ENCODE data around the gene C5. TPM values are rescaled to one million over a fixed set of nuclear protein-coding genes. Genes with fewer than 3 reads are reported as not detected.

The C5 gene
- total RNA-seq, 2 donors from 2014 or later, result 8.3 to 12.2 TPM

- Histone ChIP-seq H3K9me3 (no peaks in the 10 kb centered on the region), H3K27ac (peak overlapping the region; percentile 90 to 97), H3K27me3 (replicated peaks; ENCODE audit: insufficient read depth) (no peaks in the 10 kb centered on the region), H3K4me3 (peak overlapping the region; percentile 16), H3K36me3 (no peaks in the 10 kb centered on the region), H3K4me1 (ENCODE audit: control insufficient read depth in 1 of 2, low read depth in 2 of 2) (peaks cover 8 to 30% of the 10 kb centered on the region in 2 donors)
- DNase-seq (ENCODE audit: low spot score) (no peak), ATAC-seq (ENCODE audit: insufficient number of reproducible peaks, low FRiP score, low read depth) (peak; percentile 61)
- no peak for TF ChIP-seq CTCF (IDR thresholded peaks at IDR 0.05)
Measured at GRCh38 chr9:120966013-120966369, 84.1 kb downstream of the C5 start.

GRCh38 chr9:120965344-120966012, 84.6 kb downstream of the C5 start:
- H3K4me3 ChIP-seq, result peak overlapping the region; percentile 16
- no peaks in the 10 kb centered on the region for H3K9me3 ChIP-seq
- DNase-seq (ENCODE audit: low spot score), result no peak
- H3K36me3 ChIP-seq, result no peaks in the 10 kb centered on the region
- peak overlapping the region; percentile 90 to 97 for H3K27ac ChIP-seq
- H3K27me3 ChIP-seq (replicated peaks; ENCODE audit: insufficient read depth), result no peaks in the 10 kb centered on the region
- H3K4me1 ChIP-seq (ENCODE audit: control insufficient read depth in 1 of 2, low read depth in 2 of 2), result peaks cover 8 to 29% of the 10 kb centered on the region in 2 donors
- ATAC-seq (ENCODE audit: insufficient number of reproducible peaks, low FRiP score, low read depth), result peak; percentile 75
- TF ChIP-seq CTCF (IDR thresholded peaks at IDR 0.05), result no peak

GRCh38 chr9:120961936-120962335, 88.1 kb downstream of the C5 start:
- no peaks in the 10 kb centered on the region for H3K36me3 ChIP-seq
- H3K9me3 ChIP-seq, result no peaks in the 10 kb centered on the region
- no peak for DNase-seq (ENCODE audit: low spot score)
- H3K4me1 ChIP-seq (ENCODE audit: control insufficient read depth in 1 of 2, low read depth in 2 of 2), result peaks cover 8 to 20% of the 10 kb centered on the region in 2 donors
- no peak for ATAC-seq (ENCODE audit: insufficient number of reproducible peaks, low FRiP score, low read depth)
- no peak overlapping the region for H3K4me3 ChIP-seq
- no peak for TF ChIP-seq CTCF (IDR thresholded peaks at IDR 0.05)
- no peaks in the 10 kb centered on the region for H3K27me3 ChIP-seq (replicated peaks; ENCODE audit: insufficient read depth)
- no peak overlapping the region for H3K27ac ChIP-seq

- Histone ChIP-seq H3K27ac (no peak overlapping the region), H3K4me3 (no peak overlapping the region), H3K4me1 (ENCODE audit: control insufficient read depth in 1 of 2, low read depth in 2 of 2) (peaks cover 0 to under 1% of the 10 kb centered on the region in 2 donors), H3K9me3 (no peaks in the 10 kb centered on the region), H3K36me3 (no peaks in the 10 kb centered on the region), H3K27me3 (replicated peaks; ENCODE audit: insufficient read depth) (no peaks in the 10 kb centered on the region)
- no peak for ATAC-seq (ENCODE audit: insufficient number of reproducible peaks, low FRiP score, low read depth)
- DNase-seq (ENCODE audit: low spot score), result no peak
- no peak for TF ChIP-seq CTCF (IDR thresholded peaks at IDR 0.05)
Measured at GRCh38 chr9:120960001-120960400, 90.1 kb downstream of the C5 start.

- ATAC-seq (ENCODE audit: insufficient number of reproducible peaks, low FRiP score, low read depth) (no peak), DNase-seq (ENCODE audit: low spot score) (no peak)
- Histone ChIP-seq H3K36me3 (no peaks in the 10 kb centered on the region), H3K27ac (no peak overlapping the region), H3K4me1 (ENCODE audit: control insufficient read depth in 1 of 2, low read depth in 2 of 2) (peaks cover 0 to 12% of the 10 kb centered on the region in 2 donors), H3K9me3 (no peaks in the 10 kb centered on the region), H3K27me3 (replicated peaks; ENCODE audit: insufficient read depth) (no peaks in the 10 kb centered on the region), H3K4me3 (no peak overlapping the region)
- no peak for TF ChIP-seq CTCF (IDR thresholded peaks at IDR 0.05)
Measured at GRCh38 chr9:120956862-120957261, 93.2 kb downstream of the C5 start.

Data from thoracic aorta (tissue), 2 donors.